ENCODE data around the gene TADA3.
A peak's percentile ranks its signal among the peaks of the same experiment; 100 is the strongest.

Gene TADA3

GRCh38 chr3:9791790-9792404 lies 376 bp downstream of the TADA3 start:
- Histone ChIP-seq H3K27me3 (ENCODE audit: insufficient read depth, poor library complexity, severe bottlenecking) (no peaks in the 10 kb centered on the region), H3K4me3 (ENCODE audit: severe bottlenecking) (peak overlapping the region; percentile 72), H3K4me1 (ENCODE audit: insufficient read depth, poor library complexity, severe bottlenecking) (peaks cover 2% of the 10 kb centered on the region), H3K27ac (ENCODE audit: poor library complexity, severe bottlenecking) (peak overlapping the region; percentile 70), H3K9me3 (ENCODE audit: severe bottlenecking) (no peaks in the 10 kb centered on the region), H3K36me3 (ENCODE audit: low read depth) (peaks cover 33% of the 10 kb centered on the region)
- ATAC-seq (ENCODE audit: low read depth) (no peak), DNase-seq (ENCODE audit: low spot score) (no peak)
- TF ChIP-seq, protein P1, sequence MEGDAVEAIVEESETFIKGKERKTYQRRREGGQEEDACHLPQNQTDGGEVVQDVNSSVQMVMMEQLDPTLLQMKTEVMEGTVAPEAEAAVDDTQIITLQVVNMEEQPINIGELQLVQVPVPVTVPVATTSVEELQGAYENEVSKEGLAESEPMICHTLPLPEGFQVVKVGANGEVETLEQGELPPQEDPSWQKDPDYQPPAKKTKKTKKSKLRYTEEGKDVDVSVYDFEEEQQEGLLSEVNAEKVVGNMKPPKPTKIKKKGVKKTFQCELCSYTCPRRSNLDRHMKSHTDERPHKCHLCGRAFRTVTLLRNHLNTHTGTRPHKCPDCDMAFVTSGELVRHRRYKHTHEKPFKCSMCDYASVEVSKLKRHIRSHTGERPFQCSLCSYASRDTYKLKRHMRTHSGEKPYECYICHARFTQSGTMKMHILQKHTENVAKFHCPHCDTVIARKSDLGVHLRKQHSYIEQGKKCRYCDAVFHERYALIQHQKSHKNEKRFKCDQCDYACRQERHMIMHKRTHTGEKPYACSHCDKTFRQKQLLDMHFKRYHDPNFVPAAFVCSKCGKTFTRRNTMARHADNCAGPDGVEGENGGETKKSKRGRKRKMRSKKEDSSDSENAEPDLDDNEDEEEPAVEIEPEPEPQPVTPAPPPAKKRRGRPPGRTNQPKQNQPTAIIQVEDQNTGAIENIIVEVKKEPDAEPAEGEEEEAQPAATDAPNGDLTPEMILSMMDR (IDR thresholded peaks at IDR 0.05; ENCODE audit: poor library complexity, severe bottlenecking) = no peak

GRCh38 chr3:9791127-9791526 lies 1.1 kb downstream of the TADA3 start:
- Histone ChIP-seq H3K27ac (ENCODE audit: poor library complexity, severe bottlenecking) (no peak overlapping the region), H3K27me3 (ENCODE audit: insufficient read depth, poor library complexity, severe bottlenecking) (no peaks in the 10 kb centered on the region), H3K4me1 (ENCODE audit: insufficient read depth, poor library complexity, severe bottlenecking) (peaks cover 2% of the 10 kb centered on the region), H3K9me3 (ENCODE audit: severe bottlenecking) (no peaks in the 10 kb centered on the region), H3K36me3 (ENCODE audit: low read depth) (peaks cover 40% of the 10 kb centered on the region), H3K4me3 (ENCODE audit: severe bottlenecking) (no peak overlapping the region)
- no peak for DNase-seq (ENCODE audit: low spot score)
- no peak for ATAC-seq (ENCODE audit: low read depth)
- TF ChIP-seq, protein P1 (IDR thresholded peaks at IDR 0.05; ENCODE audit: poor library complexity, severe bottlenecking) = no peak

GRCh38 chr3:9787714-9788113 lies 4.6 kb downstream of the TADA3 start:
- H3K36me3 ChIP-seq (ENCODE audit: low read depth) = peaks cover 53% of the 10 kb centered on the region
- TF ChIP-seq, protein P1 (IDR thresholded peaks at IDR 0.05; ENCODE audit: poor library complexity, severe bottlenecking) = no peak
- no peak for DNase-seq (ENCODE audit: low spot score)
- H3K27ac ChIP-seq (ENCODE audit: poor library complexity, severe bottlenecking) = no peak overlapping the region
- no peaks in the 10 kb centered on the region for H3K9me3 ChIP-seq (ENCODE audit: severe bottlenecking)
- no peaks in the 10 kb centered on the region for H3K27me3 ChIP-seq (ENCODE audit: insufficient read depth, poor library complexity, severe bottlenecking)
- no peak for ATAC-seq (ENCODE audit: low read depth)
- peaks cover 2% of the 10 kb centered on the region for H3K4me1 ChIP-seq (ENCODE audit: insufficient read depth, poor library complexity, severe bottlenecking)
- H3K4me3 ChIP-seq (ENCODE audit: severe bottlenecking) = no peak overlapping the region

DNA sequence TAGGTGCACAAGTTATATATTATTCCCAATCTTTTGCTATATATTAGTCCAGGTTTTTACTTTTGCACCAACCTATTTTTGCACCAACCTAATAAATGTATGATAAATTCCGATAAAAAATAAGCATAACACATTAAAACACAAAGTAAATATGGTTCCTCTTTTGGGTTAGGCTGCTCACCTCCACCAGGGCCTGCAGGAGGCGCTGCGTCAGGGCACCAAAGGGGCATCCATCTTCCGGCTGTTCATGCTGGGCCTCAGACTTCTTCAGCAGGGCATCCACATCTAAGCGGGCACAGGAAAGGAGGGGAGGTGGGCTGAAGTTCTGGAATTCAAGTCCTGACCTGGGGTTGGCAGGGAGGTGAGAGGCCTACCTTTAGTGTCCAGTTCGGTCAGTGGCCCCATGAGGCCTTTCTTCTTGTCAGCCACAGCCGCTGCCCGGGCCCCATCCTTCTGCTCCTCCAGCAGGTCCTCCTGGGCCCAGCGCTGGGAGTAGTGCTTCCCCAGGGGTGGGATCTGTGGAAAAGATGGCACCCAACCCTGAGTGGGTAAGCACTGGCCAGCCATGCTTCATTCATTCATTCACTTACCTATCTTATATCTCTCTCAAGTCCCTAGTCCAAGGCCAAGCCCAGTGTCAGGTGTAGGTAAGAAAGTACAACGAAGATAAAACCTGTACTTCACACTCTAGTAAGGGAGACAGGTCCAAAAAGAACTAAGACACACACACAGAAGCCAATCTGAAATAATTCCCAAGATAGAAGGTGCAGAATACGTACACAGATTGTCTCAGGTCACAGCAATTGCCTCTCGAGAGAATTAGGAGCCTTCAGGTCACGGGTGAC lies 5.2 kb downstream of the TADA3 start:
- TF ChIP-seq, protein P1 (IDR thresholded peaks at IDR 0.05; ENCODE audit: poor library complexity, severe bottlenecking) = peak; percentile 27
- H3K27ac ChIP-seq (ENCODE audit: poor library complexity, severe bottlenecking) = no peak overlapping the region
- H3K9me3 ChIP-seq (ENCODE audit: severe bottlenecking) = no peaks in the 10 kb centered on the region
- H3K27me3 ChIP-seq (ENCODE audit: insufficient read depth, poor library complexity, severe bottlenecking) = no peaks in the 10 kb centered on the region
- no peak overlapping the region for H3K4me3 ChIP-seq (ENCODE audit: severe bottlenecking)
- no peak for ATAC-seq (ENCODE audit: low read depth)
- H3K36me3 ChIP-seq (ENCODE audit: low read depth) = peaks cover 57% of the 10 kb centered on the region
- DNase-seq (ENCODE audit: low spot score) = no peak
- peaks cover 2% of the 10 kb centered on the region for H3K4me1 ChIP-seq (ENCODE audit: insufficient read depth, poor library complexity, severe bottlenecking)

Measured in RWPE2 (cell line).